ENCODE measurements around the gene PCK1. TPM values are rescaled to one million over a fixed set of nuclear protein-coding genes. Genes with fewer than 3 reads are reported as not detected.

The PCK1 gene
- total RNA-seq, 1 experiment from 2014 or later = not detected

- no peaks in the 10 kb centered on the region for H3K79me2 ChIP-seq (ENCODE audit: low read depth)
- H2AFZ ChIP-seq = no peak overlapping the region
- H3K9me2 ChIP-seq (ENCODE audit: insufficient read depth) = no peaks in the 10 kb centered on the region
- no peaks in the 10 kb centered on the region for H3K9me3 ChIP-seq (ENCODE audit: insufficient read depth, low read depth)
- no peak overlapping the region for H3K4me3 ChIP-seq
- H4K20me1 ChIP-seq (ENCODE audit: insufficient read depth) = no peaks in the 10 kb centered on the region
- no TSS peak for BruUV-seq (replicated peaks)
- no peak overlapping the region for H3K27ac ChIP-seq
- no peak overlapping the region for H3K4me2 ChIP-seq
- no peak for DNase-seq
- intact Hi-C loops (cut with micrococcal nuclease; ENCODE audit: unreplicated experiment) = no loop called here
- ChIA-PET CTCF (no interaction called here), POLR2A (ENCODE audit: unreplicated experiment) (no interaction called here)
- no peaks in the 10 kb centered on the region for H3F3A ChIP-seq (ENCODE audit: insufficient read depth, low read depth)
- H3K4me1 ChIP-seq (replicated peaks; ENCODE audit: insufficient read depth) = no peaks in the 10 kb centered on the region
- no peaks in the 10 kb centered on the region for H3K36me3 ChIP-seq (ENCODE audit: low read depth)
- TF ChIP-seq, protein P1, sequence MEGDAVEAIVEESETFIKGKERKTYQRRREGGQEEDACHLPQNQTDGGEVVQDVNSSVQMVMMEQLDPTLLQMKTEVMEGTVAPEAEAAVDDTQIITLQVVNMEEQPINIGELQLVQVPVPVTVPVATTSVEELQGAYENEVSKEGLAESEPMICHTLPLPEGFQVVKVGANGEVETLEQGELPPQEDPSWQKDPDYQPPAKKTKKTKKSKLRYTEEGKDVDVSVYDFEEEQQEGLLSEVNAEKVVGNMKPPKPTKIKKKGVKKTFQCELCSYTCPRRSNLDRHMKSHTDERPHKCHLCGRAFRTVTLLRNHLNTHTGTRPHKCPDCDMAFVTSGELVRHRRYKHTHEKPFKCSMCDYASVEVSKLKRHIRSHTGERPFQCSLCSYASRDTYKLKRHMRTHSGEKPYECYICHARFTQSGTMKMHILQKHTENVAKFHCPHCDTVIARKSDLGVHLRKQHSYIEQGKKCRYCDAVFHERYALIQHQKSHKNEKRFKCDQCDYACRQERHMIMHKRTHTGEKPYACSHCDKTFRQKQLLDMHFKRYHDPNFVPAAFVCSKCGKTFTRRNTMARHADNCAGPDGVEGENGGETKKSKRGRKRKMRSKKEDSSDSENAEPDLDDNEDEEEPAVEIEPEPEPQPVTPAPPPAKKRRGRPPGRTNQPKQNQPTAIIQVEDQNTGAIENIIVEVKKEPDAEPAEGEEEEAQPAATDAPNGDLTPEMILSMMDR (conservative IDR thresholded peaks at IDR 0.05) = no peak
- no peak for TF ChIP-seq EZH2 (IDR thresholded peaks at IDR 0.05; ENCODE audit: low read depth)
- 0 out of 2 replicates have a peak, but pooled peaks cover 8% of the 10 kb centered on the region for H3K27me3 ChIP-seq (ENCODE audit: insufficient read depth, low read depth)
These were observed 33.2 kb upstream of the PCK1 start for GRCh38 chr20:57527728-57528127.

DNA sequence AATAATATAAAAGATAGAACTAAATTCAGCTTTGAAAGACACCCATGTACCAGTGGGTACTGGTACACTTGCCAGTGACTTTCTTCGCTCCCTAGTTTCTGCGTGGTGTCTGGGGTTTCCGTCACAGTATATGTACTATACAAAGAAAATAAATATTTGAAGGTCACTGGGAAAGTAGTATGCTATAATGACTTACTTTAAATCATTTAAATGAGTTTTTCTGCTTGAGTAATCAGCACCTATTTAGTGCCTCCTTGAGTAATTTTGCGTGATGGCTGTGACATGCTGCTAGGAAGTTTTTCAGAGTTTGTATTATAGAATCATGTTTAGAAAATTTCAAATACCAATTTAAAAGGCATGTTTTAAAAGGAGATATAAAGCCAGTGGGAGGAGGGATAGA is 32.8 kb upstream of the PCK1 start:
- Histone ChIP-seq H3K79me2 (ENCODE audit: low read depth) (no peaks in the 10 kb centered on the region), H2AFZ (no peak overlapping the region), H3K4me3 (no peak overlapping the region), H3K4me2 (no peak overlapping the region), H3K27ac (no peak overlapping the region), H3K36me3 (ENCODE audit: low read depth) (no peaks in the 10 kb centered on the region), H3K4me1 (replicated peaks; ENCODE audit: insufficient read depth) (no peaks in the 10 kb centered on the region), H4K20me1 (ENCODE audit: insufficient read depth) (no peaks in the 10 kb centered on the region), H3F3A (ENCODE audit: insufficient read depth, low read depth) (no peaks in the 10 kb centered on the region), H3K27me3 (ENCODE audit: insufficient read depth, low read depth) (0 out of 2 replicates have a peak, but pooled peaks cover 6% of the 10 kb centered on the region), H3K9me3 (ENCODE audit: insufficient read depth, low read depth) (no peaks in the 10 kb centered on the region), H3K9me2 (ENCODE audit: insufficient read depth) (no peaks in the 10 kb centered on the region)
- intact Hi-C loops (cut with micrococcal nuclease; ENCODE audit: unreplicated experiment) = no loop called here
- no peak for DNase-seq
- ChIA-PET CTCF (no interaction called here), POLR2A (ENCODE audit: unreplicated experiment) (no interaction called here)
- BruUV-seq (replicated peaks) = no TSS peak
- TF ChIP-seq, protein P1 (conservative IDR thresholded peaks at IDR 0.05) = no peak
- no peak for TF ChIP-seq EZH2 (IDR thresholded peaks at IDR 0.05; ENCODE audit: low read depth)

DNA sequence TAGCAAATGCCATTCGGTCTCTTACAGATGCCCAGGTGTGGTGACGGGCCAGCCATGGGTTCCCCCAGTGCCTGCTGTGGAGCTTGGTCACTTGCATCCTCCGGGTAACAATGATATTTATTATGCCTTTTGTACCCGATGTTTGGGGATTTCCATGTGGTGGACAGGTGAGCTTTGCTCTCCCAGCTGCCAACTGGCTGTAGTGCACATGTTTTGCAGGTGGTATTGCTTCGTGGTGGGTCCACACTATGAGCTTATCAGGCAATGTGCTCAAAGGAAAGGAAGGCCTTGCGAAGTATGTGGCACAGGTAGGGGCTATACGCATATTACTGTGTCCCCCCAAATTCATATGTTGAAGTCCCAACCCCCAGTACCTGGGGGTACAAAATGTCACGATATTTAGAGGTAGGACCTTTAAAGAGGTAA is 31.7 kb upstream of the PCK1 start:
- no peaks in the 10 kb centered on the region for H3K79me2 ChIP-seq (ENCODE audit: low read depth)
- no peaks in the 10 kb centered on the region for H3K36me3 ChIP-seq (ENCODE audit: low read depth)
- POLR2A ChIA-PET (ENCODE audit: unreplicated experiment) = no interaction called here
- no peaks in the 10 kb centered on the region for H3K9me3 ChIP-seq (ENCODE audit: insufficient read depth, low read depth)
- H3K4me1 ChIP-seq (replicated peaks; ENCODE audit: insufficient read depth) = no peaks in the 10 kb centered on the region
- H3F3A ChIP-seq (ENCODE audit: insufficient read depth, low read depth) = no peaks in the 10 kb centered on the region
- CTCF ChIA-PET = interaction anchor here (0.6 kb wide), 1 partner anchor 69 kb away, joined by 5 read pairs; no protein-coding TSS in a partner anchor
- H3K27me3 ChIP-seq (ENCODE audit: insufficient read depth, low read depth) = 0 out of 2 replicates have a peak, but pooled peaks cover 6% of the 10 kb centered on the region
- TF ChIP-seq, protein P1 (conservative IDR thresholded peaks at IDR 0.05) = no peak
- no peak for TF ChIP-seq EZH2 (IDR thresholded peaks at IDR 0.05; ENCODE audit: low read depth)
- no peak overlapping the region for H3K4me3 ChIP-seq
- intact Hi-C loops (cut with micrococcal nuclease; ENCODE audit: unreplicated experiment) = no loop called here
- no peak overlapping the region for H3K4me2 ChIP-seq
- no TSS peak for BruUV-seq (replicated peaks)
- H2AFZ ChIP-seq = no peak overlapping the region
- no peak for DNase-seq
- H3K27ac ChIP-seq = no peak overlapping the region
- no peaks in the 10 kb centered on the region for H4K20me1 ChIP-seq (ENCODE audit: insufficient read depth)
- H3K9me2 ChIP-seq (ENCODE audit: insufficient read depth) = no peaks in the 10 kb centered on the region

Data from PC-9 (cell line).